ENCODE measurements around the gene NAV2.

DNA sequence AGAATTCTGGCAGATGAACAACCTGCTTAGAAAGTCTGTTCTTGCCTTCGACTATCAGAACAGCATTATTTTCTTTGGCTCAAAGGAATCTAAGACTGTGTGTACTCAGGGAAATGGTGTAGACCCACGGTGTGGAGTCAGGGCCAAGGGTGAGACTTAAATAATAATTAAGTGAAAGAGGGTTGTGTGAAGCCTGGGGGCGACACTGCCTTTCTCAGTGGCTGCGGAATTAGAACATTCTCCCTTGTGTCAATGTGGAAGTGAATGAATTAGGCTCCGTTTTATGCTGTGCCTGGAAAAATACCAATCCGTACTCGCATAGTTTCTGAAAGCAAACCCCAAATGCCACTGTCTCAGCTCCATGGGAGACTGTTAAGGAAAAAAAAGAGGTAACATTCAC, 50.7 kb downstream of the NAV2 start:
- TF ChIP-seq, protein P1, sequence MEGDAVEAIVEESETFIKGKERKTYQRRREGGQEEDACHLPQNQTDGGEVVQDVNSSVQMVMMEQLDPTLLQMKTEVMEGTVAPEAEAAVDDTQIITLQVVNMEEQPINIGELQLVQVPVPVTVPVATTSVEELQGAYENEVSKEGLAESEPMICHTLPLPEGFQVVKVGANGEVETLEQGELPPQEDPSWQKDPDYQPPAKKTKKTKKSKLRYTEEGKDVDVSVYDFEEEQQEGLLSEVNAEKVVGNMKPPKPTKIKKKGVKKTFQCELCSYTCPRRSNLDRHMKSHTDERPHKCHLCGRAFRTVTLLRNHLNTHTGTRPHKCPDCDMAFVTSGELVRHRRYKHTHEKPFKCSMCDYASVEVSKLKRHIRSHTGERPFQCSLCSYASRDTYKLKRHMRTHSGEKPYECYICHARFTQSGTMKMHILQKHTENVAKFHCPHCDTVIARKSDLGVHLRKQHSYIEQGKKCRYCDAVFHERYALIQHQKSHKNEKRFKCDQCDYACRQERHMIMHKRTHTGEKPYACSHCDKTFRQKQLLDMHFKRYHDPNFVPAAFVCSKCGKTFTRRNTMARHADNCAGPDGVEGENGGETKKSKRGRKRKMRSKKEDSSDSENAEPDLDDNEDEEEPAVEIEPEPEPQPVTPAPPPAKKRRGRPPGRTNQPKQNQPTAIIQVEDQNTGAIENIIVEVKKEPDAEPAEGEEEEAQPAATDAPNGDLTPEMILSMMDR (IDR thresholded peaks at IDR 0.05) = no peak
- TF ChIP-seq POLR2A (IDR thresholded peaks at IDR 0.05) (no peak), EP300 (IDR thresholded peaks at IDR 0.05) (no peak)
